22Rv1 (cell line): ENCODE data around the gene ARL2.

Source experiments
- H3K27ac ChIP-seq: fragments of 450-650 bp; 2 replicates; pipeline ENCODE4 v1.5.1; 2017
- ZFX ChIP-seq: fragments of 450-650 bp; IDR thresholded peaks from 2 replicates; pipeline ENCODE4 v1.6.1; 2017; ENCODE audit warnings: antibody characterized with exemption, borderline replicate concordance
- TF ChIP-seq, protein P1 (sequence below): fragments of 450-650 bp; IDR thresholded peaks from 2 replicates; pipeline ENCODE4 v1.5.1; 2017; ENCODE audit warnings: mild to moderate bottlenecking

The ARL2 gene

DNA sequence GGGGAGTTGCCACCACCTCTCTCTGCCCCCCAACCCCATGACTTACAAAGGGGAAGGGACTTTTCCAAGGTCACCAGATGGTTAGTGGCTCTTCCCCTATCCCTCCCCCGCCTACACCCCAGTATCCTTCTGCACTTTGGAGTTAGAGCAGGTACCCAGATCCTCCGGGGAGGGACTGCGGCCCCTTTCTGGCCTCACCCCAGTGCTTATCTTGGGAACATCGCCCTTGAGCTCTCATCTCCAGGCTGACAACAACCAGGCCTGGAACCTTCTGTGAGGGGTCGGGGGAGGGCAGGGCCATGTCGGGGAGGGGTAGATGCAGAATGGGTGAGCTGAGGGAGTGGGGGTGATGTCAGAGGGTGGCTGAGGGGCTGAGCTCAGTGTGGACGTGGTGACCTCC lies 51.9 kb downstream of the ARL2 start:
- H3K27ac ChIP-seq = no peak overlapping the region
- TF ChIP-seq ZFX = no peak
- TF ChIP-seq, protein P1, sequence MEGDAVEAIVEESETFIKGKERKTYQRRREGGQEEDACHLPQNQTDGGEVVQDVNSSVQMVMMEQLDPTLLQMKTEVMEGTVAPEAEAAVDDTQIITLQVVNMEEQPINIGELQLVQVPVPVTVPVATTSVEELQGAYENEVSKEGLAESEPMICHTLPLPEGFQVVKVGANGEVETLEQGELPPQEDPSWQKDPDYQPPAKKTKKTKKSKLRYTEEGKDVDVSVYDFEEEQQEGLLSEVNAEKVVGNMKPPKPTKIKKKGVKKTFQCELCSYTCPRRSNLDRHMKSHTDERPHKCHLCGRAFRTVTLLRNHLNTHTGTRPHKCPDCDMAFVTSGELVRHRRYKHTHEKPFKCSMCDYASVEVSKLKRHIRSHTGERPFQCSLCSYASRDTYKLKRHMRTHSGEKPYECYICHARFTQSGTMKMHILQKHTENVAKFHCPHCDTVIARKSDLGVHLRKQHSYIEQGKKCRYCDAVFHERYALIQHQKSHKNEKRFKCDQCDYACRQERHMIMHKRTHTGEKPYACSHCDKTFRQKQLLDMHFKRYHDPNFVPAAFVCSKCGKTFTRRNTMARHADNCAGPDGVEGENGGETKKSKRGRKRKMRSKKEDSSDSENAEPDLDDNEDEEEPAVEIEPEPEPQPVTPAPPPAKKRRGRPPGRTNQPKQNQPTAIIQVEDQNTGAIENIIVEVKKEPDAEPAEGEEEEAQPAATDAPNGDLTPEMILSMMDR = no peak

DNA sequence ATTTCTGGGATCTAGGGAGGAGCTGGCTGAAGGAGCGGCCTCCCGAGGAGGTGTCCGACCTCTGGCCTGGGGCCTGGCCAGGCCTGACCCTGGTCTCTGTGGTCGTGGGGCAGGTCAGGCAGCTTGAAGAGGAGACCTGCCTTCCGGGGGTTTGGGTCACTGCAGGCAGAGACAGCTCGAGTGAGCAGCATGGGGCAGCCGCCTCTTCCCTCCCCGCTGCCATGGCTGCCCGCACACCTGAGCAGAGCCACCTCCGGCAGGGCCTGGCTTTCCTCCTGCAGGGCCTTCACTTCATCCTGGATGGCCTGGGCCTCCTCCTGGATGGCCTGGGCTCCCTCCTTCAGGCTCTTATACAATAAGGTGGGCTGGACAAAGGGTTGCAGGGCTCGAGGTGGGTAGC lies 52.4 kb downstream of the ARL2 start:
- no peak overlapping the region for H3K27ac ChIP-seq
- TF ChIP-seq ZFX = no peak
- TF ChIP-seq, protein P1 = no peak

DNA sequence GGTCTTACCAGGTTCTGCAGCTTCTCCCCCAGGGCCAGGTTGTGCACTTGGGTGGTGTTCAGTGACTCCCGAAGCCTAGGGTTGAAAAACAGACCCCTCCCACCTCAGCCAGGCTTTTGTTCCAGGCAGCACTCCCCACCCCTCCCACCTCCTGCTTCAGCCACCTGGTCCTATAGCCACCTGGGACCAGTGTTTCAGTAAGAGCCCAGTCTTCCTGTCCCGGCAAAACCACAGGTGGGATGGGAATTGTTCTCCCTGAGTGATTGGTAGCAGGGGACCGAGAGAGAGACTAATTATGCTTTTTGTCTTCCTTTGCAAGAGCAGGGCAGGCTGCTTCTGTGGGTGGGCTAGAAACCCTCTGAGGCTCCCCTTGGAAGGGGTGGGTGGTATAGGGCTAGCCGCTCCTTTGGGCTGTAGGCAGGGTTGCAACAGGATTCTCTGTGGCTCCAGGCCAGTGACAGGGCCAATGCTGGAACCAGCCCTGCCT lies 52.9 kb downstream of the ARL2 start:
- TF ChIP-seq, protein P1 = no peak
- no peak for TF ChIP-seq ZFX
- no peak overlapping the region for H3K27ac ChIP-seq

DNA sequence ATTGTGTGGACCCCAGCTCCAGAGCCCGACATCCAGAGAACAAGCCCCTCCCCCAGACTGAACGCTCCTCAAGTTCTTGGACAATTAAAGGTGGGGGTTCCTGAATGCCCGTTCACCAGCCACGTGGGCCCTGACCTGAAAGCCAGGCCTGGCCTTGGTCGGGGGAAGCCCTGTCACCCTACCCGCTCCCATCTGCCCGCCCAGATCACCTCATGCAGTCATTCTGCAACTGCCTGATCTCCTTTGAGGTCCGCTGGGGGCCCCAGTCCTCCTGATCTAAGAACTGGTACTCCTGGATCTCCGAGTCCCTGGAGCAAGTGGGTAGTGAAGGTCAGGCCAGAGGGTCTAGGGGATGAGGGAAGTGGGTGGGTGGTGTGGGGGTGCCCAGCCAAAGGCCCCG lies 53.5 kb downstream of the ARL2 start:
- no peak for TF ChIP-seq ZFX
- TF ChIP-seq, protein P1 = no peak
- no peak overlapping the region for H3K27ac ChIP-seq

DNA sequence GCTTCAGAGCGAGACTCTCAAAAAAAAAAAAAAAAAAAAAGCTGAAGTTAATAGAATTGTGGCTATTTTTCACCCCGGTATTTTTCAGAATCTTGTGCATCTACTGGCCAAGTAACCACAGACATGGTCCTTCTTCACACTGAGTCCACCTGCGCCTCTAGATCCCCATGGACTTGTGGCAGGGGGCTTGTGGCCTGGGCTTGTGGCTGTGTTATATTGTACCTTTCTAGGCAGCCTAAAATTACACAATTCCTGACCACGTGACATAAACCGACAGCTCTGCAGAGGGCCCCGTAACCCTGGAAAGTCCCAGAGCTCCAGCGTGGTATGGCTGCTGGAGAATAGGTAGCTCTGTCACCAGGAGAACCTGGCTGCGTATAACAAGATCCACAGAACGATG lies 55.3 kb downstream of the ARL2 start:
- no peak overlapping the region for H3K27ac ChIP-seq
- TF ChIP-seq, protein P1 = no peak
- no peak for TF ChIP-seq ZFX
